Cardiac fibroblast (primary cell): ENCODE measurements around the gene HEYL.
"Not testable (repeated sequence)": the region's sequence is repeated elsewhere in the genome, so short reads cannot be mapped to it uniquely, and the experiment has no call there.

ENCODE experiments used
- DNase-seq, 2 donors: peaks; one replicate each; pipeline versions ENCODE4 v3.0.0 to v3.0.0-alpha.2; 2010; ENCODE audit warnings: low read depth in 2 of 2
- H3K4me3 ChIP-seq, 2 donors: replicated peaks in 1 of 2; 1 replicate in 1 of 2; 2 replicates in 1 of 2; pipeline ENCODE4 v1.5.1; 2011; ENCODE audit warnings: low read depth in 2 of 2, low read length in 2 of 2, mild to moderate bottlenecking in 2 of 2, moderate library complexity in 1 of 2
- CTCF ChIP-seq: IDR thresholded peaks from one replicate; pipeline ENCODE4 v1.5.1; 2011; ENCODE audit warnings: low read depth, mild to moderate bottlenecking, low read length, inconsistent platforms

Gene HEYL

GRCh38 chr1:39609618-39610331 lies 29.7 kb downstream of the HEYL start:
- H3K4me3 ChIP-seq, result no peak overlapping the region
- peak; percentile 17 to 46 for DNase-seq
- TF ChIP-seq CTCF, result peak; percentile 61

- peak in 1 of 2 donors; percentile 18 for DNase-seq
- no peak overlapping the region for H3K4me3 ChIP-seq
- no peak for TF ChIP-seq CTCF
Measured at GRCh38 chr1:39608921-39609320, 30.5 kb downstream of the HEYL start.

- H3K4me3 ChIP-seq, DNase-seq: not testable (repeated sequence)
Measured at GRCh38 chr1:39603677-39604076, 35.8 kb downstream of the HEYL start.

GRCh38 chr1:39601667-39602255 lies 37.7 kb downstream of the HEYL start:
- H3K4me3 ChIP-seq, DNase-seq: not testable (repeated sequence)

GRCh38 chr1:39596163-39596562 lies 43.3 kb downstream of the HEYL start:
- no peak overlapping the region for H3K4me3 ChIP-seq
- no peak for DNase-seq
- TF ChIP-seq CTCF, result no peak

- no peak for TF ChIP-seq CTCF
- DNase-seq, result no peak
- no peak overlapping the region for H3K4me3 ChIP-seq
Measured at GRCh38 chr1:39593386-39593785, 46.1 kb downstream of the HEYL start.

GRCh38 chr1:39592069-39592468 lies 47.4 kb downstream of the HEYL start:
- no peak for TF ChIP-seq CTCF
- no peak for DNase-seq
- H3K4me3 ChIP-seq, result no peak overlapping the region

GRCh38 chr1:39590546-39590945 lies 48.9 kb downstream of the HEYL start:
- no peak overlapping the region for H3K4me3 ChIP-seq
- DNase-seq, result peak in 1 of 2 donors; percentile 67

More at GRCh38 chr1:39590546-39590945, 48.9 kb downstream of the HEYL start:
- no peak for TF ChIP-seq CTCF
